Chondrocyte (in vitro differentiated cells): ENCODE results near the gene ZNF385B. TPM values are rescaled to one million over a fixed set of nuclear protein-coding genes. Genes with fewer than 3 reads are reported as not detected.

ENCODE experiments used
- DNase-seq: peaks from one replicate; pipeline ENCODE4 v3.0.0; 2021; ENCODE audit warnings: mixed read lengths, low spot score
- H3K27ac Mint-ChIP-seq: one replicate; pipeline ENCODE4 v1.8.0; 2021; ENCODE audit warnings: mild to moderate bottlenecking, moderate library complexity, mixed read lengths; ENCODE audit not compliant: unreplicated experiment
- H3K27me3 Mint-ChIP-seq: 2 replicates; pipeline ENCODE4 v1.8.0; 2021; ENCODE audit warnings: low read depth, mixed read lengths
- H3K36me3 Mint-ChIP-seq: 2 replicates; pipeline ENCODE4 v1.8.0; 2021; ENCODE audit warnings: low read depth, mixed read lengths
- H3K4me1 Mint-ChIP-seq: 2 replicates; pipeline ENCODE4 v1.8.0; 2021; ENCODE audit warnings: low read depth, mild to moderate bottlenecking, mixed read lengths
- H3K4me3 Mint-ChIP-seq: one replicate; pipeline ENCODE4 v1.8.0; 2021; ENCODE audit warnings: mild to moderate bottlenecking, moderate library complexity, mixed read lengths; ENCODE audit not compliant: unreplicated experiment
- H3K9me3 Mint-ChIP-seq: 2 replicates; pipeline ENCODE4 v1.8.0; 2021; ENCODE audit warnings: low read depth, mixed read lengths
- CTCF ChIP-seq: fragments of 200-600 bp; sonication (generic); IDR thresholded peaks from 2 replicates; pipeline ENCODE4 v1.5.0; 2021; ENCODE audit warnings: antibody characterized with exemption, mild to moderate bottlenecking, moderate library complexity
- total RNA-seq: library from RNA; stranded (reverse); gene quantifications from 3 replicates; pipeline ENCODE4 v1.2.1, GENCODE V29; 2021

Gene ZNF385B
- total RNA-seq, 1 donor from 2014 or later = 0.25 TPM

GRCh38 chr2:179454443-179455171 is 406.8 kb downstream of the ZNF385B start:
- Mint-ChIP-seq H3K27ac (peak overlapping the region; percentile 90), H3K36me3 (no peaks in the 10 kb centered on the region), H3K27me3 (no peaks in the 10 kb centered on the region), H3K4me1 (peaks cover 24% of the 10 kb centered on the region), H3K4me3 (no peak overlapping the region), H3K9me3 (peaks cover 13% of the 10 kb centered on the region)
- no peak for DNase-seq
- TF ChIP-seq CTCF = no peak

- Mint-ChIP-seq H3K4me3 (no peak overlapping the region), H3K27ac (no peak overlapping the region), H3K4me1 (peaks cover 11% of the 10 kb centered on the region), H3K27me3 (no peaks in the 10 kb centered on the region), H3K9me3 (no peaks in the 10 kb centered on the region), H3K36me3 (no peaks in the 10 kb centered on the region)
- DNase-seq = no peak
- TF ChIP-seq CTCF = no peak
These were observed 412.4 kb downstream of the ZNF385B start for GRCh38 chr2:179449010-179449409.

- no peak overlapping the region for H3K4me3 Mint-ChIP-seq
- no peak for DNase-seq
- no peaks in the 10 kb centered on the region for H3K27me3 Mint-ChIP-seq
- H3K4me1 Mint-ChIP-seq = peaks cover 14% of the 10 kb centered on the region
- peak; percentile 58 for TF ChIP-seq CTCF
- no peak overlapping the region for H3K27ac Mint-ChIP-seq
- H3K36me3 Mint-ChIP-seq = no peaks in the 10 kb centered on the region
- no peaks in the 10 kb centered on the region for H3K9me3 Mint-ChIP-seq
These were observed 413.5 kb downstream of the ZNF385B start for GRCh38 chr2:179447839-179448447.

GRCh38 chr2:179447421-179447820 is 414.0 kb downstream of the ZNF385B start:
- Mint-ChIP-seq H3K27ac (no peak overlapping the region), H3K9me3 (no peaks in the 10 kb centered on the region), H3K4me1 (peaks cover 18% of the 10 kb centered on the region), H3K36me3 (no peaks in the 10 kb centered on the region), H3K4me3 (no peak overlapping the region), H3K27me3 (no peaks in the 10 kb centered on the region)
- DNase-seq = no peak
- TF ChIP-seq CTCF = no peak

GRCh38 chr2:179446476-179447141 is 414.8 kb downstream of the ZNF385B start:
- Mint-ChIP-seq H3K36me3 (no peaks in the 10 kb centered on the region), H3K27ac (no peak overlapping the region), H3K27me3 (no peaks in the 10 kb centered on the region), H3K4me1 (peaks cover 18% of the 10 kb centered on the region), H3K9me3 (no peaks in the 10 kb centered on the region), H3K4me3 (no peak overlapping the region)
- DNase-seq = no peak
- no peak for TF ChIP-seq CTCF
